ENCODE data around the gene S100A4.
"Not testable (repeated sequence)": the region's sequence is repeated elsewhere in the genome, so short reads cannot be mapped to it uniquely, and the experiment has no call there.

Gene S100A4

DNA sequence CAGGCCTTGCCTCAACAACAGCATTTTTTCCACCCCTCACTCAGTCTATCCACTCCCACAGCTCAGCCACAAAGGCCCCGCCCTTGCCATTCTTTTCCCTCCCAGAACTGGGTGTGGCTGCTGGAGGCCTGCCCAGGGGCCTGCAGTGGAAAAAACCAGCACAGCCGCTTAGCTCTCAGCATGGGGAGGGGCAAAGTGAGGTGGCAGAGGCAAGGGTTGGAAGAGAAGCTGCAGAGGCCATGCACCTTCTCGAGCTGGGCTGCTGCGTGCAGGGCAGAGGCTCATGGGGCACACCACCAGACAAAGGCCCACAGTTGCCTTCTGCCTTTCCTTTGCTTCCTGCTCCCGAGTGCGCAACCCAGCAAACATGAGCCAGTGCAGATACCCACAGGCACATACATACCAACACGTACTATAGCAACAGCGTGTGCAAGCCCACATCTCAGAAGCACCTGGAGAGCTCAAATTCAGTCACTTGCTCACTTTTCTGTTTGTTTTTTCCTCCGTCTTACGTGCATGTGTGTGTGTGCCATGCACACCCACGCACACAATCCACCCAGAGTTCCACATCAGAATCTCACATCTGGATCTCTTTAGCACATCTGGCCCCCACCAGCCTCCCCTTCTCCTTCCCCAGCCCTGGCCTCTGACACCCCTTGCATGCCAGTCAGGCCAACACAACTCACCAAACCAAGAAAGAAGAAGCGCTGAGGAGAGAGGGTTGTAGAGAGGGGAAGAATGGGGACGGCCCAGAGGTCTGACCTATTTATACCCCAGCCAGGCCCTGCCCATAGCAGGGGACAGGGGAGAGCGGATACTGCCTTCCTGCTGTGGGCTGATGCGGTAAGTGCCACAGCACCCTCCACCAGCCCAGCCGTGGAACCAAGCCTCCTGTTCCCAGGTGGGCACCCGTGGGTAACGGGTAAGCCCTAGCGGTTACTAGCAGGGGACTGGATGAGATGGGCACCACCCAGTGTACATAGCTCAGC, at the start of gene S100A4:
S100A4 (minus strand) TSS at position 740 of the 989 bp plus-strand sequence. CDS start 1,012 bp downstream, outside the sequence.
- in situ Hi-C loops (cut with MboI; ENCODE audit: low sequenced_read_pairs, unreplicated experiment) = no loop called here
- DNase-seq (ENCODE audit: low spot score) = peak; percentile 82
- TF ChIP-seq, protein P1, sequence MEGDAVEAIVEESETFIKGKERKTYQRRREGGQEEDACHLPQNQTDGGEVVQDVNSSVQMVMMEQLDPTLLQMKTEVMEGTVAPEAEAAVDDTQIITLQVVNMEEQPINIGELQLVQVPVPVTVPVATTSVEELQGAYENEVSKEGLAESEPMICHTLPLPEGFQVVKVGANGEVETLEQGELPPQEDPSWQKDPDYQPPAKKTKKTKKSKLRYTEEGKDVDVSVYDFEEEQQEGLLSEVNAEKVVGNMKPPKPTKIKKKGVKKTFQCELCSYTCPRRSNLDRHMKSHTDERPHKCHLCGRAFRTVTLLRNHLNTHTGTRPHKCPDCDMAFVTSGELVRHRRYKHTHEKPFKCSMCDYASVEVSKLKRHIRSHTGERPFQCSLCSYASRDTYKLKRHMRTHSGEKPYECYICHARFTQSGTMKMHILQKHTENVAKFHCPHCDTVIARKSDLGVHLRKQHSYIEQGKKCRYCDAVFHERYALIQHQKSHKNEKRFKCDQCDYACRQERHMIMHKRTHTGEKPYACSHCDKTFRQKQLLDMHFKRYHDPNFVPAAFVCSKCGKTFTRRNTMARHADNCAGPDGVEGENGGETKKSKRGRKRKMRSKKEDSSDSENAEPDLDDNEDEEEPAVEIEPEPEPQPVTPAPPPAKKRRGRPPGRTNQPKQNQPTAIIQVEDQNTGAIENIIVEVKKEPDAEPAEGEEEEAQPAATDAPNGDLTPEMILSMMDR (IDR thresholded peaks at IDR 0.05; ENCODE audit: borderline replicate concordance, control extremely low read depth, extremely low read depth, insufficient read depth, missing control alignments) = no peak

DNA sequence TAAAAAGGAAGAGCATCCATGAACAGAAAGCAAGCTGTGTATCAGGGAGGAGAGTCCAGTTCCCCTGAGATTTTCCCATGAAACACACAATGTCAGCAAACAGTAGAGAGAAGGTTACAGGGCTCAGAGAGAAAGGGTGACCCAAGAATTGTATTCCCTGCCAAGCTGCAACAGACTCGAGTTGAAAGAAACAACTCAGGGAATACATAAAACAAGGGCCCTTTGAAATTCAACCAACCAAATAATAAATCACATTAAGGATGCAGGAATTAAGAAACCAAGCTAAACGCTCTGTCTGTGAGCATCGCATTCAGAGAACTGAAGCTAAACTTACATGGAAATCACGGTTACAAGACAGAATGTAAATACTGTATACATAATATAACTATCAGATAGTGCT, 47.1 kb upstream of the S100A4 start:
- TF ChIP-seq, protein P1 (IDR thresholded peaks at IDR 0.05; ENCODE audit: borderline replicate concordance, control extremely low read depth, extremely low read depth, insufficient read depth, missing control alignments) = no peak
- in situ Hi-C loops (cut with MboI; ENCODE audit: low sequenced_read_pairs, unreplicated experiment) = no loop called here
- no peak for DNase-seq (ENCODE audit: low spot score)

DNA sequence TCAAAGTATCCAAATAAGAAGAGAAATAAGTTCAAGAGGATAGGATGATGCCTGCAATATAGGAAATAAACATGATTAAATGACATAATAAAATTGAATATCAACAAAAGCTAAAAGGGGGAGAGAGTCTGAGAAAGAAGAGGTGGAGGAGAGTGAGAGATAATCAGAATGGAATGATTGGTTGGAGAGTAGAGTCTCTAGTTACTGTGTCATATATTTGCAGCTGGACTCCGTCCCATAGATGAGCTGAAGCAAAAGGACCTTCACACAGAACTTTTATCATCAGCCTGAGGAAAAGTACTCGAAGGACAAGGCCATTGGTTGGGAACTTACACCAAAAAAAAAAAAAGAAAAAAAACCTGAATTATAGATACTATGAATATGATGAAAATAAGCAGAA, 42.9 kb upstream of the S100A4 start:
- in situ Hi-C loops (cut with MboI; ENCODE audit: low sequenced_read_pairs, unreplicated experiment) = no loop called here
- TF ChIP-seq, protein P1 (IDR thresholded peaks at IDR 0.05; ENCODE audit: borderline replicate concordance, control extremely low read depth, extremely low read depth, insufficient read depth, missing control alignments) = no peak
- DNase-seq (ENCODE audit: low spot score) = no peak

DNA sequence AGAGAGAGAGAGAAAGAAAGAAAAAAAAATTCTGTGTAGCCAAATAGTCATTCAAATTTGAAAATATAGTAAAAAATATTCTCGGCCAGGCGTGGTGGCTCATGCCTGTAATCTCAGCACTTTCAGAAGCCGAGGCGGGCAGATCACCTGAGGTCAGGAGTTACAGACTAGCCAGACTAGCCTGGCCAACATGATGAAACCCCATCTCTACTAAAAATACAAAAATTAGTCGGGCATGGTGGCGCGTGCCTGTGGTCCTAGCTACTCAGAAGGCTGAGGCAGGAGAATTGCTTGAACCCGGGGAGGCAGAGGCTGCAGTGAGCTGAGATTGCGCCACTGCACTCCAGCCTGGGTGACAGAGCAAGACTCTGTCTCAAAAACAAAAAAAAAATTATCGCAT, 42.4 kb upstream of the S100A4 start:
- DNase-seq (ENCODE audit: low spot score); in situ Hi-C loops (cut with MboI; ENCODE audit: low sequenced_read_pairs, unreplicated experiment): not testable (repeated sequence)

DNA sequence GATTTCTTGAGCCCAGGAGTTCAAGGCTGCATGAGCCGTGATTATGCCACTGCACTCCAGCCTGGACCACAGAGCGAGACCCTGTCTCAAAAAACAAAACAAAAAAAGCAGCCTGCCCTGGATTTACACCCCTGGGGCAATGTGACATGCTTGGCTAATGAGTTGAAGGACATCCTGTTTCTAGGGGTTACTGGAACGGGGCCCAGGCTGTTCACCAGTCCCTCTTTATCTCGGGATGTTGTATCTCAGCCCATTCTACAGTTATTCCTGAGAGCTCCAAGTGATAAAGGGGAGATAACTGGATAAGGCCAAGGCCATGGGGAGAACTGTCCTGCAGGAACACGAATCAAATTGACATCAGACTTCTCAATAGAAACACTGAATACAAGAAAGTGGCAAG, 41.7 kb upstream of the S100A4 start:
- no peak for DNase-seq (ENCODE audit: low spot score)
- in situ Hi-C loops (cut with MboI; ENCODE audit: low sequenced_read_pairs, unreplicated experiment) = no loop called here
- TF ChIP-seq, protein P1 (IDR thresholded peaks at IDR 0.05; ENCODE audit: borderline replicate concordance, control extremely low read depth, extremely low read depth, insufficient read depth, missing control alignments) = no peak

DNA sequence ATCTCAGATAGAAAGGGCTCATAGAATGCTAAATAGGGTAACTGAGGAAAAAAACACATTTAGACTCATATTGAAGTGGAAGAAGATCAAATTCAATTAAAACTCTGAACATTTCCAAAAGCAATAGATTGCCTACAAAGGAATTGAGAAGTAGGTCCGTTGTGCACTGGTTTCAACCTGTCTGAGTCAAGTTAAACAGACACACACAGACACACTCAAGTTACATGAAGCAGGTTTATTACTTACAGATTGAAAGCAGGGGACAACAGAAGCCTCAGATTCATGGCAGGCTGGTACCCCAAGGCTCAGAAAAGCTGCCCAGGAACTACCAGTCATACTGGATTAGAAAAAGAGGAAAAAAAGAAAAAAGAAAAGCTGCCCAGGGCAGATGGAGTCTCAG, 40.7 kb upstream of the S100A4 start:
- in situ Hi-C loops (cut with MboI; ENCODE audit: low sequenced_read_pairs, unreplicated experiment) = no loop called here
- TF ChIP-seq, protein P1 (IDR thresholded peaks at IDR 0.05; ENCODE audit: borderline replicate concordance, control extremely low read depth, extremely low read depth, insufficient read depth, missing control alignments) = no peak
- no peak for DNase-seq (ENCODE audit: low spot score)

DNA sequence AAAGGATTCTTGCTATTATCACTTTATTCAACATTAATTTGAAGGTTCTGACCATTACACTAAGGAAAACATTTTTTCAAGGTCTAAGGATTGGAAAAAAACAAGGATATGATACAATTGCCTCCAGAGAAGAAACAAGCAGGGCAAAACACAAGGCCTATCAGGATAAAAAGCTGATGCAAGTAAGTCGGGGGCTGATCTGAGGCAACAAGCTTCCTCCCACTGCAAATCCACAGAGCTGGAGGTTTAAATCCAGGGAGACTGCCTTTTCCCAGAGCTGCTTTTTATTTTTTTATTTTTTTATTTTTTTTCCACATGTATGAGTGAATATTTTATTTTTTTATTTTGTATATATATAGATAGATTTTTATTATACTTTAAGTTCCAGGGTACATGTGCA, 39.4 kb upstream of the S100A4 start:
- TF ChIP-seq, protein P1 (IDR thresholded peaks at IDR 0.05; ENCODE audit: borderline replicate concordance, control extremely low read depth, extremely low read depth, insufficient read depth, missing control alignments) = no peak
- no peak for DNase-seq (ENCODE audit: low spot score)
- in situ Hi-C loops (cut with MboI; ENCODE audit: low sequenced_read_pairs, unreplicated experiment) = no loop called here

All from GM13976 (cell line).